HepG2 (cell line): ENCODE measurements around the gene NALCN. TPM values are rescaled to one million over a fixed set of nuclear protein-coding genes. Genes with fewer than 3 reads are reported as not detected.

Experiments
- AFF4 ChIP-seq: sonication (generic); formaldehyde crosslinking; IDR thresholded peaks from 2 replicates; pipeline ENCODE4 v1.4.0; 2020; ENCODE audit warnings: missing genetic modification reagents
- HIC2 ChIP-seq: sonication (generic); formaldehyde crosslinking; IDR thresholded peaks from 2 replicates; pipeline ENCODE4 v1.9.0; 2022; ENCODE audit warnings: low read depth, missing genetic modification reagents
- NCOA5 ChIP-seq: sonication (generic); formaldehyde crosslinking; IDR thresholded peaks from 2 replicates; pipeline ENCODE4 v1.4.0; 2020; ENCODE audit warnings: missing genetic modification reagents
- NFE2 ChIP-seq: sonication (generic); formaldehyde crosslinking; IDR thresholded peaks from 2 replicates; pipeline ENCODE4 v1.4.0; 2020; ENCODE audit warnings: missing genetic modification reagents
- PRMT3 ChIP-seq: sonication (generic); formaldehyde crosslinking; IDR thresholded peaks from 2 replicates; pipeline ENCODE4 v1.8.1; 2022; ENCODE audit warnings: low read depth, mild to moderate bottlenecking, moderate library complexity, missing genetic modification reagents, borderline replicate concordance
- PTBP1 ChIP-seq: fragments of 200-400 bp; formaldehyde crosslinking; IDR thresholded peaks from 2 replicates; pipeline ENCODE4 v1.6.1; 2018; ENCODE audit warnings: low read length, low read depth; ENCODE audit not compliant: poor library complexity, severe bottlenecking
- RARG ChIP-seq: sonication (generic); formaldehyde crosslinking; IDR thresholded peaks from 2 replicates; pipeline ENCODE4 v1.4.0; 2020; ENCODE audit warnings: low read depth, mild to moderate bottlenecking, missing genetic modification reagents
- SATB2 ChIP-seq: sonication (generic); formaldehyde crosslinking; IDR thresholded peaks from 2 replicates; pipeline ENCODE4 v1.5.0; 2020; ENCODE audit warnings: missing genetic modification reagents
- TFAP4 ChIP-seq: sonication (generic); IDR thresholded peaks from 2 replicates; pipeline ENCODE4 v1.6.1; 2016; ENCODE audit warnings: low read depth, borderline replicate concordance
- THAP8 ChIP-seq: sonication (generic); formaldehyde crosslinking; IDR thresholded peaks from 2 replicates; pipeline ENCODE4 v1.5.1; 2020; ENCODE audit warnings: missing genetic modification reagents, mild to moderate bottlenecking, borderline replicate concordance
- WIZ ChIP-seq: sonication (generic); formaldehyde crosslinking; IDR thresholded peaks from 2 replicates; pipeline ENCODE4 v1.5.1; 2020; ENCODE audit warnings: mild to moderate bottlenecking, missing genetic modification reagents
- YEATS2 ChIP-seq: sonication (generic); formaldehyde crosslinking; IDR thresholded peaks from 2 replicates; pipeline ENCODE4 v1.4.0; 2020; ENCODE audit warnings: missing genetic modification reagents, borderline replicate concordance
- ZFP62 ChIP-seq: sonication (generic); formaldehyde crosslinking; IDR thresholded peaks from 2 replicates; pipeline ENCODE4 v1.4.0; 2020; ENCODE audit warnings: missing genetic modification reagents
- ZNF263 ChIP-seq: sonication (generic); formaldehyde crosslinking; IDR thresholded peaks from 2 replicates; pipeline ENCODE4 v1.4.0; 2020; ENCODE audit warnings: missing genetic modification reagents
- ZNF563 ChIP-seq: sonication (generic); formaldehyde crosslinking; IDR thresholded peaks from 2 replicates; pipeline ENCODE4 v1.8.0; 2022; ENCODE audit warnings: mild to moderate bottlenecking, moderate library complexity, missing genetic modification reagents
- polyA plus RNA-seq, 8 experiments: library from polyadenylated mRNA; depleted of rRNA in 3 of 8; stranded (reverse) in 7 of 8; unstranded in 1 of 8; fragments of >200 nt; fragmentation: Illumina TruSeq in 4 of 8; extraction: Trizol in 4 of 8; gene quantifications; 2 replicates each; pipeline versions ENCODE4 v1.2.1 to v1.2.3, GENCODE V29; 2011 to 2016; ENCODE audit warnings: low read depth in 4 of 8, missing spikeins in 1 of 8, mixed read lengths in 1 of 8; ENCODE audit not compliant: insufficient read depth in 1 of 8
- total RNA-seq, 5 experiments: library from RNA; depleted of rRNA; stranded (reverse); fragments of >200 nt; fragmentation: Illumina TruSeq; extraction: Trizol; gene quantifications; 2 replicates each; pipeline ENCODE4 v1.2.3, GENCODE V29; 2016; ENCODE audit warnings: low read depth in 1 of 5

Gene NALCN
- total and polyA plus RNA-seq, 2 of the 13 experiments (the other 11 are each of a cell fraction or from before 2014, with no cell fraction given): not detected

- TF ChIP-seq HIC2 (no peak), WIZ (CRISPR knock-in tag) (no peak), ZFP62 (no peak), SATB2 (CRISPR knock-in tag) (no peak), ZNF563 (CRISPR knock-in tag) (no peak), PRMT3 (CRISPR knock-in tag) (no peak), YEATS2 (CRISPR knock-in tag) (no peak), TFAP4 (no peak), THAP8 (CRISPR knock-in tag) (no peak), NFE2 (CRISPR knock-in tag) (no peak), AFF4 (CRISPR knock-in tag) (no peak), RARG (CRISPR knock-in tag) (no peak), NCOA5 (CRISPR knock-in tag) (no peak), PTBP1 (no peak), ZNF263 (CRISPR knock-in tag) (no peak)
Measured at GRCh38 chr13:101115762-101116171, 300.5 kb downstream of the NALCN start (continued).
